Measurements from ENCODE around the gene BEST1.
A peak's percentile ranks its signal among the peaks of the same experiment; 100 is the strongest.
"Not testable (repeated sequence)": the region's sequence is repeated elsewhere in the genome, so short reads cannot be mapped to it uniquely, and the experiment has no call there.

Gene BEST1

GRCh38 chr11:61978703-61979661, 28.8 kb downstream of the BEST1 start:
- DNase-seq (ENCODE audit: low spot score): no peak

GRCh38 chr11:61980783-61981541, 30.8 kb downstream of the BEST1 start:
- no peak for DNase-seq (ENCODE audit: low spot score)

DNA sequence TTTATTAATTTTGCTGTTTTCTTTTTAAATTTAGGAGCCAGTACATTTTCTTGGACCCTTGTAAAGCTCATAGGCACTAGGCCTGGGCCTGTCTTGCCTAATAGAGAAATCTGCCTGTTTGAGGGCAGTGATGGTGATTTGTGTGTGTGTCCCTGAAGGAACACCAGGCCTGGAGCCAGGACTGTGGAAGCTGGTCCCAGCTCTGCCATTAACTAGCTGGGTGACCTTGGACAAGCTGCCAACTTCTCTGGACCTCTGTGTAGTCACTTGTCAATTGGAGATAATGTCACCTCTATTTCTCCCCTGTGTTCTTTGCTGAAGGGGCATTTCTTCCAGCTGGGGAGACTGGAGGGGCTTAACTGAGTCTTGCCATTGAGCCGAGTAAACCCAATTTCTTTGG, 33.3 kb downstream of the BEST1 start:
- no peak for DNase-seq (ENCODE audit: low spot score)

GRCh38 chr11:61985869-61986268, 35.7 kb downstream of the BEST1 start:
- no peak for DNase-seq (ENCODE audit: low spot score)

GRCh38 chr11:61994981-61995380, 44.8 kb downstream of the BEST1 start:
- peak; percentile 93 for DNase-seq (ENCODE audit: low spot score)

DNA sequence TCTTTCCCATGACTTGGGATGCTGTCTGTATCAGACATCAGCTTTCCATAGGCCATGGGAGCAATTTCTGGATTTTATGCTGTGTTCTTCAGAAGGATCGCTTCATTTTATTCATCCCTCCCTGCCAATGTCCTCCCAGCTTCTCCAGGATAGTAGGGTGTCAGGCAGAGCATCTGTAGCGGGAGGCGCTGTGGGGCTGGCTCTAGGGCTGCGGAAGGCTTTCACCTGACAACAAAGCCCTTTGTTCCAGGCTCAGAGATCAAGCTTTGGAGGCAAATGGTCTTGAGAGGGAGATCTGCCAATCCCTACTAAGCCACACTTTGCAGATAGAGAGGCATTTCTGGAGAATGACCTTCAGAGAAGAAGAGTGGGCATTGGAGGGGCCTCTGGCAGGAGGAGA, 46.8 kb downstream of the BEST1 start:
- DNase-seq (ENCODE audit: low spot score): peak; percentile 96

GRCh38 chr11:61999141-61999975, 49.2 kb downstream of the BEST1 start:
- no peak for DNase-seq (ENCODE audit: low spot score)

DNA sequence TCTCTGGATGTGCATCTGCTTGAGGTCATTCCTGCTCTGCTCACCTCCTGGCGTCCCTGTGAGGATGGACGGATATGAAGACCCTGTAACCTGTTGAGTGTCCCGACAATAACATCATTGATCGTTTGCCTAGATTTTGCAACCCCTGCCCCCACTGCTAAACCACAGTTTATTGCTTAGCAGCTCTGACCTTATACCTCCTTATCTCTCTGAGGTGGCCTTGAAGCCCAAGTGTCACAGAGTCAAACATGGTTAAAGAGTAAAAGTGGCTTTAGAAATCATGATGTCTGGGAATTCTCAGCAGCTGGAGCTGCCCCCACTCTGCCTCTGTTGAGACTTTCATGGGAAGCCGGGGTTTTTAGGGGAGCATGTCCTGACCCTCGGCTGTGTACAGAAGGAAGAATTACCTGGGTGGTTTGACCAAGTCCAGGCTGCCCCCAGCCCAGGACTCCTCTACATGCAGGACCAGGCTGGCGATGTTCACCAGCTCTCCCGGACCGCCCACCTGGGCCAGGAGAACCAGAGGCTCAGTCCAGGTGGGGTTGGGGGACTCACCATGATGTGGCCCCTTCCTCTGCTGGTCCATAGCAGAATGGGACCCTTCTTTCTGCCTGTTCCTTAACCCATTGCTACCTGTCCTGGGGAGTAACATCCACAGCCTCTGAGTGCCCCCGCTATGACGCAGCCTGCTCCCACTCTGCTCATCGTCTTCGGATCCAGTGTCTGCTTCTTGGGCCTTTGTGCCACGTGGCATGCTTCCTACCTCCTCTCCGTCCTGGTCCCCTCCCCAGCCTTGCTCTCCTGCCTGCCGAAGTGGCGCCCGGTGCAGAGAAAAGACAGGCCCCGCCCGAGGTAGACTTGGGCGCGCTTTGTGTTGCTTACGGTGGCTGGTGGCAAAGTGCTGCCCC, 50.6 kb downstream of the BEST1 start:
- no peak for DNase-seq (ENCODE audit: low spot score)

DNA sequence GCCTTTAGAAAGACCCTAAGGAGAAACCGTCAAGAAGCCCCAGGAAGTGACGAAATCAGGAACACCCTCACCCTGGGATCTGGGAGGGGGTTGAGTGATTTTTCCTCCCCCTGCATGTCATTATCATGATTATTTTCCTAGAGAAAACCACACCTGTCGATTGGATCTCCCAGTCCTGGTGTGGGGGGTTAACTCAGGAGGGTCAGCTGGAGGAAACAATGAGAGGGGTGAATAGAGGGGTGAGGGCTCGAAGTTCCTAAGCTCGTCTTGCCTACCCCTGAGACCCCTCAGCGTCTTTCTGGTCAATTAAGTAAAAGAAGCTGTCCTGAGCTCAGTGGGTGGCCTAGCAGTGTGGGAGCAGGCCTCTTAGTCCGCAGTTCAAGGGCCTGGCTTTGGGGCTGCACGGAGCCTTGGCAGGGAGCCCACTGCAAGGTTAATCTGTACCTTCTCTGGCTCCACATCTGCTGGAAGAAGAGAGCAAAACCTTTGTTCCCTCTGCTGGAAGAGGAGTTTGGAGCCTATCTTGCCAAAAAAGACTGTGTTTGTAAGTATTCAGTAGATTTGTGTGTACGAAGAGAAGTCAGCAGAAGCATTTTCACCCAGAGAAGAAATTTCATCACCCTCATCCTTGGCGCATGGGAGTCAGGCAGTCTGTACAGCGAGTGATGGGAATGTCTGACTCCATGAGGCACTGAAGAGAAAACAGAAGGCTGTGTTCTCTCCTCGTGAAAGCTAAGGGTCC, 51.5 kb downstream of the BEST1 start:
- no peak for DNase-seq (ENCODE audit: low spot score)

DNA sequence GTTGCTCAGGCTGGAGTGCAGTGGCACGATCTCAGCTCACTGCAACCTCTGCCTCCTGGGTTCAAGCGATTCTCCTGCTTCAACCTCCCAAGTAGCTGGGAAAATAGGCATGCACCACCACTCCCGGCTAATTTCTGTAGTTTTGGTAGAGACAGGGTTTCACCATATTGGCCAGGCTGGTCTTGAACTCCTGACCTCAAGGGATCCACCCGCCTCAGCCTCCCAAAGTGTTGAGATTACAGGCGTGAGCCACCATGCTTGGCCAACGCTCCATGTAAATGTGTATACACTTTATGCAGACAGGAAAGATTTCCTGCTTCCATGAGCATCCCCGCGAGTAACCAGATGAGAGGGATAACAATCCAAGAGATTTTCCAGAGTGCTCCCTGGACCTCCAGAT, 52.1 kb downstream of the BEST1 start:
- not testable (repeated sequence) for DNase-seq (ENCODE audit: low spot score)

GRCh38 chr11:62004473-62004872, 54.3 kb downstream of the BEST1 start:
- no peak for DNase-seq (ENCODE audit: low spot score)

GRCh38 chr11:62008193-62008592, 58.0 kb downstream of the BEST1 start:
- no peak for DNase-seq (ENCODE audit: low spot score)

DNA sequence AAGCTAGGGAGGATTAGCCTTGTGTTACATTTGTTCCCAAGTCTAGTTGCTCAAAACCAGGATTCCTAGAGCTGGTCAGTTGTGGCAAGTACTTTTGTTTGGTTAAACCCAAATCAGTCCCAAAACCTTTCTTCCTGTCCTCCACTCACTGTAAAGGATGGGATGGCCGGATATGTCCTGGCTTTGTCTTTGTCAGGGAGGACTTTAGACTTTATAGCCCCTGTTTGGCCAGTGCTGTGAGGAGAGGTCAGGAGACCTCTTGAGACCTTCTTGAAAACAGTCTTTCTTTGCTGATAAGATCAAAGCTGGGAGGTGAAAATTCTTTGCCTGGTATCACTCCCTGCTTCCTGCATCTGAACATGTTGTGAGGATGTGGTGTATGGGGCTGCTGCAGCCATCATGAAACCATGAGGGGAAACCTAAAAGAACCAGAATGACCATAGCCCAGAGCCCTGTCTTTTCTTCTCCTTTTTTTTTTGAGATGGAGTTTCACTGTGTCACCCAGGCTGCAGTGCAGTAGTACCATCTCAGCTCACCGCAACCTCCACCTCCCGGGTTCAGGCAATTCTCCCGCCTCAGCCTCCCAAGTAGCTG, 60.9 kb downstream of the BEST1 start:
- DNase-seq (ENCODE audit: low spot score): no peak

GRCh38 chr11:62011881-62012280, 61.7 kb downstream of the BEST1 start:
- DNase-seq (ENCODE audit: low spot score): no peak

DNA sequence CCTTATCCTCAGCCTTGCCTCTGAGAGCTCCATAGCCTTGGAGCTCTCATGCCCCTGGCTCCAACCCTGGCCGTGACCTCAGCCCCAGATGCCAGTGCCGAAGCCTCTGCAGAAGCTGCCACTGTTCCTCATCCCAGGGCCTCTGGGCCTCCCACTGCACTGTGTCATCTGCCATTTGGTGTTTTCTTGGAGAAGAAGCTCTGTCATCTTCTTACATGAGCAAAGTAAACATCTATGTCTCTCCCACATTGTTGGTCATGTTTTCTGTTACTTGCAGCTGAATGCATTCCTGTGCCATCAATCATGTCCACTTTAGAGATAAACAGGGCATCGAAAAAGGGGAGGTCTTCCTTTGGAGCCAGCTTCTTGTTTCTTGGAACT, 62.3 kb downstream of the BEST1 start:
- DNase-seq (ENCODE audit: low spot score): no peak

- DNase-seq (ENCODE audit: low spot score): no peak
These were observed 62.8 kb downstream of the BEST1 start for GRCh38 chr11:62012832-62013461.
